ENCODE data around the gene PYGM.

Gene PYGM

GRCh38 chr11:64791781-64792291 is 32.1 kb upstream of the PYGM start:
- DNase-seq: no peak

- DNase-seq: no peak
Observed at GRCh38 chr11:64790205-64791095, 30.7 kb upstream of the PYGM start.

GRCh38 chr11:64789331-64790204 is 29.8 kb upstream of the PYGM start:
- no peak for DNase-seq

- no peak for DNase-seq
Observed at GRCh38 chr11:64788321-64789215, 28.8 kb upstream of the PYGM start.

- DNase-seq: peak; percentile 66 to 70
Observed at GRCh38 chr11:64787526-64788320, 27.9 kb upstream of the PYGM start.

GRCh38 chr11:64786308-64786707 is 26.5 kb upstream of the PYGM start:
- no peak for DNase-seq

GRCh38 chr11:64784813-64785581 is 25.2 kb upstream of the PYGM start:
- no peak for DNase-seq

GRCh38 chr11:64778473-64779298 is 18.9 kb upstream of the PYGM start, which contains the start of gene SF1:
SF1 (minus strand) TSS chr11:64778542; CDS start chr11:64778392, 150 bp downstream.
- DNase-seq: peak; percentile 100

- no peak for DNase-seq
Observed at GRCh38 chr11:64778223-64778472, 18.4 kb upstream of the PYGM start.

GRCh38 chr11:64777449-64778222 is 17.9 kb upstream of the PYGM start:
- DNase-seq: peak; percentile 70 to 88

GRCh38 chr11:64776875-64777274 is 17.1 kb upstream of the PYGM start:
- no peak for DNase-seq

- DNase-seq: no peak
Observed at GRCh38 chr11:64776425-64776824, 16.7 kb upstream of the PYGM start.

- no peak for DNase-seq
Observed at GRCh38 chr11:64774144-64774543, 14.4 kb upstream of the PYGM start.

- DNase-seq: peak; percentile 49 to 70
Observed at GRCh38 chr11:64772303-64773018, 12.7 kb upstream of the PYGM start.

GRCh38 chr11:64771861-64772260 is 12.1 kb upstream of the PYGM start:
- peak; percentile 30 to 62 for DNase-seq

GRCh38 chr11:64770120-64770519 is 10.3 kb upstream of the PYGM start:
- no peak for DNase-seq

GRCh38 chr11:64769283-64769682 is 9.5 kb upstream of the PYGM start:
- no peak for DNase-seq

- no peak for DNase-seq
Observed at GRCh38 chr11:64768300-64768694, 8.5 kb upstream of the PYGM start.

Measured in inflammatory macrophage (primary cell).